NCI-H2196 treated with DMSO at 0.1 percent for 48 hours (cell line): ENCODE data around the gene BTNL8.

Experiments
- DNase-seq: peaks from one replicate; lab custom pipeline; 2025; ENCODE audit not compliant: unreplicated experiment; lab: John Stamatoyannopoulos, UW

BTNL8 gene

DNA sequence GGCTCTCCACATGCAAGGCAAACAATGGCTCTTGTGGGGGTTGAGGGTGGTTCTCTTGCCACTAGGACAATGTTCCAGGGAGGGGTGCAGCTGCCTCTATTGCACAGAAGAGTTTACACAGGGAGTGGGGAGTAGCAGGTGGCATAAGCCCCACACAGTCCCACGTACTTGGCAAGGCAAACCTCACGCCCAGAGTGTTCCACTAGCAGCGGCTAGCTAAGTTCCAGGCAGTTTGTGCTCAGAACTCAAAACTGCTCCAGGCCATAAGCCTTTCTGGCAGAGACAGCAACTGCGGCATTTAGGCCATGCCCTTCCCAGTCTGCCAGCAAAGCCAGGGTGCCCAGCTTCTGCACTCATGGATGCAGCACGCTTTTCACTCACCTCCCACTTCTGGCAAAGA is 60.7 kb downstream of the BTNL8 start:
- no peak for DNase-seq

DNA sequence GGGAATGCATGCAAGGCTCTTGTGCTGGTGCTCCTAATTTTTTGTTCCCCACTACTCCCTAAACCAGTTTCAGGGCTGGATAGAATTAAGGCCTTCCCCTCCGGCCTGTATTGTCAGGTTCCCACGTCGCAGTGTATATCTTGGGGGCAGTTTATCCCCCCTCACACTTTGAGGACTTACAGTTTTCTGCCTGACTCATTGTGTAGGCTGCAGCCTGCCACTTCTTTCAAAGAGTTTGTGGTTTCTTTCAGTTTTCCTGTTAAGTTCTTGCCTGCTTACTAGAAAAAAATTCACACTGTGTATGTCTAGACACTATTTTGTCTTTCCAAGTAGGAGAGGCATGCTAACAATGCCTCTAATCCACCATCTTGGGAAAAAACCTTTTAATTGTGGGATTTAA is 61.2 kb downstream of the BTNL8 start:
- DNase-seq = no peak

DNA sequence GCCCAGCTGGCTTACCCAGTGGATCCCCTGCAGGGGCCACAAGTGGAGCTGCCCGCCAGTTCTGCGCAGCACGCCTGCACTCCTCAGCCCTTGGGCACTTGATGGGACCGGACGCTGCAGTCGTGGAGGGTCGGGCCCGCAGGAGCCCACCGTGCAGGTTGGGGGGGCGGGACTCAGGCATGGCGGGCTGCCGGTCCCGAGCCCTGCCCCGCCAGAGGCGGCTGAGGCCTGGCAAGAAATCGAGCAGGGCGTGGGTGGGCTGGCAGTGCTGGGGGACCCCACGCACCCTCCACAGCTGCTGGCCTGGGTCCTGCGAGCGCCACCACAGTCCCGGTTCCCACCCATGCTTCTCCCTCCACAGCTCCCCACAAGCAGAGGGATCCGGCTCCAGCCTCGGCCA is 70.4 kb downstream of the BTNL8 start:
- DNase-seq = no peak

DNA sequence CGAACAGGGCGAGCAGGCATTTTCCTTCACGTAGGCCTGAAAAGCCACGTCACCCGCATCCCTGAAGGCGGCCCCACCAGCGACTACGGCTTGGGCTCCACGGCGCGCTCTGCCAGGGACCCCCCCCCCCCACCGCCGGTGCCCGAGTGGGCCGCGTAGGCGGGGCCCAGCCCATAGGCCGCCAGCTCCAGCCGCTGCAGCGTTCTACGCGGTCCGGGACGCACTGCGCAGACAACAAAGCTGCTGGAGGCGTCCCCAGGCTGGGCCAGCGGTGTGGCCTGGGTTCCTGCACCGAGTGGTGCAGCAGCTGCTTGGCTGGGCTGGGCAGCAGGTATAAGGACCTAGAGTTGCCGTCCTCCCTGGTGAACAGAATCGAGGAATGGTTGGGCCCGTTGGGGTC is 71.4 kb downstream of the BTNL8 start:
- no peak for DNase-seq

DNA sequence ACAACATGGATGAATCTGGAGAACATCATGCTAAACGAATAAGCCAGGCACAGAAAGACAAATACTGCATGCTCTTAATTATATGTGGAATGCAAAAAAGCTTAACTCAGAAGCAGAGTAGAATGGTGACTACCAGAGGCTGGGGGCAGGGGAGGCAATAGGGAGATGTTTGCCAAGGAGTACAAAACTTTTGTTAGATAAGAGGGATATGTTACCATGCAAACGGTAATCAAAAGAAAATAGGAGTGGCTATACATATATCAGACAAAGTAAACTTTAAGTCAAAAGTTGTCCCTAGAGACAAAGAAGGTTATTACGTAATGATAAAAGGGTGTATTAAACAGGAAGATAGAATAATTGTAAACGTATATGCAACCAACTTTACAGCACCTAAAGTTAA is 71.9 kb downstream of the BTNL8 start:
- DNase-seq = no peak

DNA sequence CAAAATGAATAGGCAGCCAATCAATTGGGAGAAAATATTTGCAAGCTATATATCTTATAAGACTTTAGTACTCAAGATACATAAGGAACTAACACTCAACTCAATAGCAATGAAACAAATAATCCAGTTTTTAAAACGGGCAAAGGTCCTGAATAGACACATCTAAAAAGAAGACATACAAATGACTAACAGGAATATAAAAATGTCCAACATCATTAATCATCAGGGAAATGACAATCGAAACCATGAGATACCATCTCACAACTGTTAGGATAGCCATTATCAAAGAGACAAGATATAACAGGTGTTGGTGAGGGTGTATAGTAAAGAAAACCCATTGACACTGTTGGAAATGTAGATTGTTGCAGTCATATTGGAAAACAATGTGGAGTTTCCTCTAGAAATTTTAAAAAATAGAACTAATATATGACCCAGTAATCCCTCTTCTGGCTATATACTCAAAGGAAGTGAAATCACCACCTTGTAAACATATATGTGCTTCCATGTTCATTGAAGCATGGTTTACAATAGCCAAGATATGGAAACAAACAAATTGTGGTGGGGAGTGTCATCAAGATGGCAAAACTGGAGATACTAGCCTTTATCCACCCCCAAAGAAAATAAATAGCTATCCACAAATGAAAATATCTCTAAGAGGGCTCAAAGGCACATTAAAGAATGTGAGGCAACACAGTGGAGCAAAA is 75.8 kb downstream of the BTNL8 start:
- DNase-seq = no peak

DNA sequence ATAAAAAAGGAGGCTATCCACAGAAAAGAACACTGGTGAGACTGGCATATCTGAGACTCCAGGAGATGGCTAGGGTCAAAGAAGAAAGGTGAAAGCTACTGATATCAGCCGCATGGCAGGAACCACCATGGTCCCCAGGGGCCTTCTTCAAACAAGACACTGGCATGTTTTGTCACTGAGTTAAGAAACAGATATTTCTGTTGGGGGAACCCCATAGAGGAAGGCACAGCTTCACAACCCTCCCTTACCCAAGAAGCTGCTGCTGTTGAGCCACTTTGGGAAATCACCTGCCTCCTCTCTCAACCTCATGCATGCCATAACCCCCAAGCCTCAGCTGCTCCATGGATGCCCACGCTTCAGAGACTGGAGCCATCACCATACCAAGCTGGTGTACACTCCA is 76.4 kb downstream of the BTNL8 start:
- DNase-seq = no peak

DNA sequence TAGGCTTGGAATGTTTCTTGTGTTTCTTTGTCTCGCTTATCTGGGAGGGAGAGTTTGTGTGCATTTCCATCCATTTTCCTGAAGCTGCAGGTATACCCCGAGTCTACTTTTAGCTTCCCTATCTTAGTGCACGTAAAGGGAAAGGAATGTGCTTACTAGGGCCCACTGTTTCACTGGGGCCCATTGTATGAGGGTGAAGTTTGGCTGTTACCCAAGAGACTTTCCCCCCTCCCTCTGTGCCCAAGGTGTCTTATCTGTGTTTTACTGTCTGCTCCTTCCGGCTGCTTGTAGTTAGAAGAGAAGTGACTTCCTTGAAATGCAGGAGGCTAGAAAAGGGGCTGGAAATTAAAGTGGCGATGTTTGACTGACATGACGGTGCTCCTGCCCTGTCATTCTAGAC is 77.6 kb downstream of the BTNL8 start:
- DNase-seq = no peak

DNA sequence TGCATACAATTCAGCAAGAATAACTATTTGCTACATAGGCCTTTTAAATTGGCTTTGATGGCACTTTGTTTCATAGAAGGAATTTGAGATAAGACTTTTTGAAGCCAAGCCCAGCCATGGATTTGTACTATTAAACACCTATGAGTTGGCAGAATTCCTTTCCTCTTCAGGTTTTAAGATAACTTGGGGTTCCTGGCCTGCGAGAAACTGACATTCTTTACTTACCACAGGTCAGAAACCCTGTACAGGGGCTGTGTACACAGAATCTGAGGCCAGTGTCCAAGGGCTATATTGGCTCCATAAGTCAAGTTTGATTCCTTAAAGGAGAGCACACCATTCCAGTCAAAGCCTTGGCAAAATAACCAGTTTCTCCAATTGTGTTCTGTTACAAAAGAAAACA is 78.9 kb downstream of the BTNL8 start:
- no peak for DNase-seq

DNA sequence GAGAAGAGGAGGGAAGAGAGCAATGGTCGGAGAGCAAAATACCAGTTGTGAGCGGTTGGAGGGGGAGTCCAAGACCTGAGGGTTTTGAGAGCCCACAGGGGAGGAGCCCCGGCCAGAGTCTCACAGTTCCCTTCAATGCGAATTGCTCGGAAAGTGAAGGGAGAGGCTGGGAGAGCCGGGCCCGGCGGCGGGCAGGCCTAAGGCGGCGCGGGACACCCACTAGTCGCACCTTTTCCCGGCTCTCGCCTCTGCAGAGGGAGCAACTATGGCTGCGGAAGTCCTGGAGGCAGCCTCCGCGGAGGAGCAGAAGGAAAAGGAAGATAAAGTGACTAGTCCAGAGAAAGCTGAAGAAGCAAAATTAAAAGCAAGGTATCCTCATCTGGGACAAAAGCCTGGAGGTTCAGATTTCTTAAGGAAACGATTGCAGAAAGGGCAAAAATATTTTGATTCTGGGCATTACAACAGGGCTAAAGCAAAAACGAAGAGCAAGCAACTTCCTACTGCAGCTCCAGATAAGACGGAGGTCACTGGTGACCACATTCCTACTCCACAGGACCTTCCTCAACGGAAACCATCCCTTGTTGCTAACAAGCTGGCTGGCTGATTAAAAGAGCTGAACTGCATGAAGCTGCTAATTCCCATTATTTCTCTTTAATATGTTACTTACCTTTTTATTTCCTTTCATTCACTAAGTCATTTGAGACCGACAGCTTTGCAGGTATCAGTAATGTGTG is 83.2 kb downstream of the BTNL8 start:
- no peak for DNase-seq

DNA sequence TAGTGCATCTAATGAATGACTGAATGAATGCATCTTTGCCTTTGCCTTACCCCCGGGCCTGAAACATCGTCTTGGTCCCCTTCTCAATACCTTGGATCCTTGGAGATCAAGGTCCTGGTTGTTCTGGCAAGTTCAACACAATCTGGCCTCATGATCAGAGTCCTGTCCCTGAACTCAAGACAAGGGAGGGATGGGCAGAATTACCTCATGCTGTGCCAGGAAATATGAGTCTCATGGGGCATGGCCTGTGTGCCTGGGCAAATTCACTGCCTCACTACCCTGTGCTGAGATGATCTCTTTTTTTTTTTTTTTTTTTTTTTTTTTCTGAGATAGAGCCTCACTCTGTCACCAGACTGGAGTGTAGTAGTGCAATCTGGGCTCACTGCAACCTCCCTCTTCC is 89.1 kb downstream of the BTNL8 start:
- no peak for DNase-seq

DNA sequence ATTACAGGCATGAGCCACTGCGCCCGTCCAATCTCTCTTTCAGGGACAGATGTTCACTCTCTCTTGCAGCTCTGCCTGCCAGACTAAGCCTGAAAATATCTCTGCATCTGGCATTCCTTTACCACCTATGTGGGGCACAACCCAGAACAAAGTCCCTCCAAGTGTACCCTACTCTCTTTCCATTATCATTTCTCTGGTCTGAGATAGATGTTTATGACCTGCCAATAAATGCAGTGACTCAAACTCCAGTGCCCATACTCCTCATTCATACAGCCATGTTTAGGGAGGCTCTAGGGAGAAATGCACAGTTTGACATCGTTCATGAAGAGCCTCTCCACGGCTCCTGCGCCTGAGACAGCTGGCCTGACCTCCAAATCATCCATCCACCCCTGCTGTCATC is 89.6 kb downstream of the BTNL8 start, which contains the start of gene BTNL3:
TSS of gene BTNL3 (plus strand) at position 255 of the 400 bp plus-strand sequence. CDS start 183 bp downstream, outside the sequence.
- DNase-seq = no peak

DNA sequence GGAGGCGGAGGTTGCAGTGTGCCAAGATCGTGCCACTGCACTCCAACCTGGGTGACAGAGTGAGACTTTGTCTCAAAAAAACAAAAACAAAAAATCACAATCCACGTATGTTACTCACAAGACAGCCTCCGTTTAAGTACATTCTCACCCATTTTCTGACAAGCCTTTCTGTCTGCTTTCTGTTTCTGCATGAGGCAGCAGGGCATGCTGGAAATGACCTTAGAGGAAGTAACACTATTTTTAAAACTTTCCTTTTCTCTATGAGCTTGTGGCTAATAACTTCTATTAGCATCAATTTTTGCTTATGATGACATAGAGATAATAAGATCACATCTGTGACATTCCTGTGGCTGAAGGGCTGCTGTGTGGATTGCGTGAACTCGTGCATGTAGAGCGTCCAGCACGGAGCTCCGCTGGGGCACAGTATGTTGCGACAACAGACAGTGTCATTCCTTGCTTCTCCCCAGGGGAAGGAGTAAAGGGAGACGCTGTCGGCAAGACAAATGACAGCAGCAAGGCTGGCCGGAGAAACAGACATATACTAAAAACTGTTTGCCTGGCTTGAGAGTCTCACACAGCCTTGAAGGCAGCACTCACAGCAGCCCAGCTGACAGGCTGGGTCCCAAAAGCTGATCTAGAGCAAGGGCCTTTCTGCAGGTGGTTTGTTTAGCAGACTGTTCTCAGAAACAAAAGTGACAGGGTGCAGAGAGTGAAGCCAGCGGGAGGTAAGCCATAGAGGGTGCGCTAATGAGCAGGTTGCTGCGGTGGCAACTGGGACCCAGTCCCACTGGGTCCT is 91.3 kb downstream of the BTNL8 start:
- DNase-seq = no peak

DNA sequence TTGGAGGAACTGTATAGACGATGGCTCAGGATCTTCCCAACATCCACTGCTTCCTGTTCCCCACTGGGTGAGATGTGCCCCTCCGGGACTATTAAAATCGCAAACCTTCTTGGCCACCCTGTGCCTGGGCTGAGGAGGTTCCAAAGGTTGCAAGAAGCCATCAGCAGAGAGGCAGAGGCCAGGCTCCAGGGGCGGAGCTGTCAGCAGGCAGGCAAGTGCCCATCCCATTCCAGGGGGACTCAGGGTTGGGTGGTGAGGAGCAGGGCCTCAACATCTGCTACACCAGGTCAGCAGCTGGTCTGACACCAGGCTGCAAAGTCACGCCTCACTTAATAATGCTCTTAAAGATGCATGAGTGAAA is 91.9 kb downstream of the BTNL8 start:
- DNase-seq = no peak
